B cell (primary cell): ENCODE results near the gene LYG1.

Experiments
- EZH2 ChIP-seq: IDR thresholded peaks from 2 replicates; pipeline ENCODE4 v1.6.1; 2012; ENCODE audit warnings: borderline replicate concordance, low read depth, mild to moderate bottlenecking, moderate library complexity, low read length; ENCODE audit not compliant: insufficient read depth, poor library complexity, severe bottlenecking
- TF ChIP-seq, protein P1 (sequence below): fragments of 200-600 bp; IDR thresholded peaks from one replicate; pipeline ENCODE4 v1.8.0; 2022; ENCODE audit warnings: antibody characterized with exemption, mild to moderate bottlenecking

DNA sequence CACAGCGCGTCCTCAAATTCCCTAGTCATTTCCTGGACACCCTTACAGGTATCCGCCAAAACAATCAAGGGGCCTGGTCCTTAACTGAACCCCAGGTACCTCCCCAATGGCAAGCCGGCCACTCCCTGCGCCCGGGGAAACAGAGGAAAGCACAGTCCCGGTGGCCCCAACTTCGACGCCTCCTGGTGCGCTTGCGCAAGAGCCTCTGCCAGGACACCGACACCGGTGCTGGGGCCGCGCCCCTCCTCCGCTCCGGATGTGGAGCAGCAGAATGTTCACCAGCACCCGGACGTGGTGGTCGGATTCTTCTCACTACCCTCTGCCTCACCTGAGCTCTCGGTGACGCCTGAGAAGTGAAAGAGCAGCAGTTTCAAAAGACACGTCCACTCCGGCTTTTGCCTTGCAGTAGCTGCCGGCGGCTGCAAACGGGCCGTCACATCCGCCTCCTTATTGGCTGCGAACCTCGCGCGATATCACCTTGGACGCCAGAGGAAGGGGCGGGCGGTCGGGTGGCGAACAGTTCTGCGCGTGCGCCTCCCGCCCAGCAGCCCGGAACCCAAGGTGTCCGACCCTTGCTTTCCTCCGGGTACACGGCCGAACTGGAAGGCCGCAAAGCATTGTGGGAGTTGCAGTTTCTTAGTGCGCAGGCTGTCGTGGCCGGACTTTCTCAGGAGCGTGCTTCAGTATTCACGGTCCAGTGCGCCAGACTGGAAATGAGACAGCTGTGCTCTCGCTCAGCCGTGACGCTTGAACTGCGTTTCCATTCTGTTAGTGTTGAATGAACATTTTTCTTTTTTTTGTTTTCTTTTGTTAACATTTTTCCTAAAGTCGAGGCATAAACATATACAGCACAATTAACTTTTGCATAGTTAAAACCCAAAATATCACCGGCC is 35.2 kb upstream of the LYG1 start, which contains the start of gene TXNDC9:
- TF ChIP-seq, protein P1, sequence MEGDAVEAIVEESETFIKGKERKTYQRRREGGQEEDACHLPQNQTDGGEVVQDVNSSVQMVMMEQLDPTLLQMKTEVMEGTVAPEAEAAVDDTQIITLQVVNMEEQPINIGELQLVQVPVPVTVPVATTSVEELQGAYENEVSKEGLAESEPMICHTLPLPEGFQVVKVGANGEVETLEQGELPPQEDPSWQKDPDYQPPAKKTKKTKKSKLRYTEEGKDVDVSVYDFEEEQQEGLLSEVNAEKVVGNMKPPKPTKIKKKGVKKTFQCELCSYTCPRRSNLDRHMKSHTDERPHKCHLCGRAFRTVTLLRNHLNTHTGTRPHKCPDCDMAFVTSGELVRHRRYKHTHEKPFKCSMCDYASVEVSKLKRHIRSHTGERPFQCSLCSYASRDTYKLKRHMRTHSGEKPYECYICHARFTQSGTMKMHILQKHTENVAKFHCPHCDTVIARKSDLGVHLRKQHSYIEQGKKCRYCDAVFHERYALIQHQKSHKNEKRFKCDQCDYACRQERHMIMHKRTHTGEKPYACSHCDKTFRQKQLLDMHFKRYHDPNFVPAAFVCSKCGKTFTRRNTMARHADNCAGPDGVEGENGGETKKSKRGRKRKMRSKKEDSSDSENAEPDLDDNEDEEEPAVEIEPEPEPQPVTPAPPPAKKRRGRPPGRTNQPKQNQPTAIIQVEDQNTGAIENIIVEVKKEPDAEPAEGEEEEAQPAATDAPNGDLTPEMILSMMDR = no peak
- no peak for TF ChIP-seq EZH2
